ENCODE results near the gene KRTAP12-1.

KRTAP12-1 gene

DNA sequence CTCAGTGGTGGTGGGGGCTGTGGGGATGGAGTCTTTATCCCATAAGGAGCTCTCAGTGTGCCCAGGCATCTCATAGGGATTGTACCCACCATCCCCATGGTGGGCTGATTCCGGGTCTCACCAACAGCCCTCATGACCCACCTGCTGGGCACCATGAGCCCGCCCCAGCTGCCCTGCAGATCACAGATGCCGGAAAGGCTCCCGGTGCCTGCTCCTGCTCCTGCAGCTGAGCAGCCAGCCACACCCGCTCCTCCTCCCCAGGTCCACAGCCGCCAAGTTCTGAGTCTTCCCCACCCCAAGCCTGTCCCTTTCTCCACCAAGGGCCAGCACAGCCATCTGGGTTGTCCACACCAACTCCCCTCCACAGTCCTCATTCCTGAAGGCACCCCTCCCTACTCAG, 44.9 kb upstream of the KRTAP12-1 start:
- TF ChIP-seq CTCF (IDR thresholded peaks at IDR 0.05; ENCODE audit: low read depth, low read length): no peak
- no peak for DNase-seq (ENCODE audit: extremely low read depth, low read depth)

GRCh38 chr21:44724926-44725325, 43.0 kb upstream of the KRTAP12-1 start:
- DNase-seq (ENCODE audit: extremely low read depth, low read depth): no peak
- no peak for TF ChIP-seq CTCF (IDR thresholded peaks at IDR 0.05; ENCODE audit: low read depth, low read length)

GRCh38 chr21:44724196-44724595, 42.2 kb upstream of the KRTAP12-1 start:
- TF ChIP-seq CTCF (IDR thresholded peaks at IDR 0.05; ENCODE audit: low read depth, low read length): no peak

DNA sequence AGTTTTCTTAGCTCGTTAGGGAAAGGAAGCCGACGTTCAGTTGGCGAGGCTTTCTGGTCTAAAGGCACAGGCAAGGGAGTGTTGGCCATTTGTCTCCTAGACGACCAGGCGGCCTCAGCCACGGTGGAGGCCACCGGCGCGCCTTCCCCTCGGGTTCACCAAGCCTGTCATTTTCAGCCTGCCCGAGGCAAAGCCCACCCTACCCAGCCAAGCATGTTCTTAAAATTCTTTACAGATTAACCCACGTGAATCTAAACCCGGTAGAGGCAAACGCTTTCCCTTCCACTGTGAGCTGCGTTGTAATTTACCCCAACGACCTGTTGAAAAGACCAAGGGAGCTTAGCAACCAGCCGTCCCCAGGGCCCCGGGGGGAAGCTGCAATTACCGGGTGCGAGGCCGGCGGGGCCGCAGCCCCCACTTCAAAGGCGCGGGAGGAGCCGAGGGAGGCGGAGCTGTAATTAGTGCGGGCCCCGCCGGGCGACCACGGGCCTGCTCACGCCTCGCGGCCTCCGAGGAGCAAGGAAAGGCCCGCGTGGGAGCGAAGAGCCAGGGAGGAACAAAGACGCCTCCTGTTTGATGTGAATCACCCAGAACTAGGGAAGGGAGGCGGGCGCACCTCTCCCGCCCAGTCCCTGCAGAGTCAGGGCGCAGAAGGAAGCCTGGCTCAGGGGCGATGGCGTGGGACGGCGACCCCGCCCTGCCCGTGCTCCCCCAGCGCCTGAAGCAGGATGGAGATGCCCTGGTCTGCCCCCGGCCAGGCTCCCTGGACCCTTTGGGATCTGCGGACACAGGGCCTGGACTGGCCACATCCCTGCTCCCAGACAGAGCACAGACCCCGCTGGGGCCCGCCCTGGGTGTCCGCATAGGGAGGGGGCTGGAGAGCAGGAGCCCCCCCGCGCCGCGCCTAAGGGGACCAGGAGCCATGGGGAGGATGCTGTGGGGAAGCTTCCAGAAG, 41.5 kb upstream of the KRTAP12-1 start:
- no peak for DNase-seq (ENCODE audit: extremely low read depth, low read depth)

More at GRCh38 chr21:44724196-44724595, 42.2 kb upstream of the KRTAP12-1 start:
- DNase-seq (ENCODE audit: extremely low read depth, low read depth): no peak

GRCh38 chr21:44722731-44723130, 40.8 kb upstream of the KRTAP12-1 start:
- DNase-seq (ENCODE audit: extremely low read depth, low read depth): no peak
- no peak for TF ChIP-seq CTCF (IDR thresholded peaks at IDR 0.05; ENCODE audit: low read depth, low read length)

More for the DNA sequence above, 41.5 kb upstream of the KRTAP12-1 start:
- TF ChIP-seq CTCF (IDR thresholded peaks at IDR 0.05; ENCODE audit: low read depth, low read length): no peak

DNA sequence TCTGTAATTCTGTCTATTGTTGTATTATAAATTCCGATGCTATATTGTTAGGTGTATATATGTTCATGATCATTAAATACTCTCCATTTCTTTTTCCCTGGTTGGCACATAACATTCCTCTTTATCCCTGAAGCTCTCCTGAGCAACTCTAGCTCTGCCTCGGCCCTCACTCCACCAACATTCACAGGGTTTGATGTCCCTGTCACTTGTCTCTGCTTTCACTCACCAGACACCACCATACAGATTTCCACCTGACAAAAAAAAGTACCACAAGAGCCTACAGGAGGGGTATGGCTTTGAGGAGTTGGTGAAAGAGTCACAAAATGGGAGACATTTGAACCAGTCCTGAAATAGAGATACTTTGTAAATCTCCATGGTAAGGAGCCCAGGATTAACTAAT, 38.2 kb upstream of the KRTAP12-1 start:
- no peak for TF ChIP-seq CTCF (IDR thresholded peaks at IDR 0.05; ENCODE audit: low read depth, low read length)
- DNase-seq (ENCODE audit: extremely low read depth, low read depth): no peak

DNA sequence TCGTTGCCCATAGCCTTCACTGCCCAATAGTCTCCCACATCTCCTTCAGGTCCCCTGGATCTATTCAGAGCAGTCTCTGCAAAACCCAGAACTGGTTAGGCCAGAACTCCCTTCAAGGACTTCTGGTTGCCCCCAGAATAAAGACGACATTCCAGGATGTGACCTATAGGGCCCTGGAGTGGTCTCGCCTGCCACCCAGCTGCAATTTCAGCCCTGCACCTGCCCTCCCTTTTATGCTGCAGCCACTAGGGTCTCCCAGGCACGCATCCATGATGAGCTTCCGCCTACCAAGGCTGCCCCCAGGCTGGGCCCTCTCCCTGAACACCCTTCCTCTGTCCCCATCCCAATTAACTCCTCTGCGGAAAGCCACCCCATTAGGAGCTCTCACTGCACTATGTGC, 36.6 kb upstream of the KRTAP12-1 start:
- TF ChIP-seq CTCF (IDR thresholded peaks at IDR 0.05; ENCODE audit: low read depth, low read length): no peak

More for the DNA sequence above, 36.6 kb upstream of the KRTAP12-1 start:
- no peak for DNase-seq (ENCODE audit: extremely low read depth, low read depth)

Measured in AG09319 (cell line).